Esophagus (tissue), 2 donors: ENCODE results near the gene LAMC3. TPM values are rescaled to one million over a fixed set of nuclear protein-coding genes. Genes with fewer than 3 reads are reported as not detected.

ENCODE experiments used
- H3K27ac ChIP-seq, 2 donors: one replicate each; pipeline ENCODE4 v1.5.1; 2013; ENCODE audit warnings: low read depth in 2 of 2, mild to moderate bottlenecking in 2 of 2, inconsistent platforms in 1 of 2, low read length in 1 of 2, moderate library complexity in 1 of 2
- H3K27me3 ChIP-seq, 2 donors: one replicate each; pipeline ENCODE4 v1.6.1; 2013; ENCODE audit warnings: low read length in 2 of 2, control low read depth in 1 of 2, mild to moderate bottlenecking in 1 of 2; ENCODE audit not compliant: insufficient read depth in 2 of 2, control insufficient read depth in 1 of 2
- H3K36me3 ChIP-seq, 2 donors: one replicate each; pipeline ENCODE4 v1.6.1; 2013; ENCODE audit warnings: low read length in 1 of 2; ENCODE audit not compliant: control insufficient read depth in 2 of 2, insufficient read depth in 2 of 2
- H3K4me1 ChIP-seq, 2 donors: one replicate each; pipeline ENCODE4 v1.6.1; 2013; ENCODE audit warnings: low read length in 1 of 2; ENCODE audit not compliant: control insufficient read depth in 2 of 2, insufficient read depth in 2 of 2
- H3K4me3 ChIP-seq, 2 donors: one replicate each; pipeline ENCODE4 v1.5.1; 2013; ENCODE audit warnings: low read length in 2 of 2, mild to moderate bottlenecking in 2 of 2, low read depth in 1 of 2, moderate library complexity in 1 of 2
- H3K9me3 ChIP-seq, 2 donors: one replicate each; pipeline ENCODE4 v1.6.1; 2013; ENCODE audit warnings: mild to moderate bottlenecking in 2 of 2, low read depth in 1 of 2, low read length in 1 of 2, moderate library complexity in 1 of 2; ENCODE audit not compliant: control insufficient read depth in 2 of 2, insufficient read depth in 1 of 2
- WGBS, 2 donors: extraction: QIAGEN DNeasy Blood & Tissue Kit; methylation state at CpG; one replicate each; pipeline ENCODE4 v1.1.7; 2013; 5-methylcytosine and 5-hydroxymethylcytosine counted together
- polyA plus RNA-seq, 2 donors: library from polyadenylated mRNA; stranded (reverse); fragments of 200-250 nt; gene quantifications; one replicate each; pipeline ENCODE4 v1.2.3, GENCODE V29; 2013
- donor health status: healthy with polysubstance abuse.
- donor health status: Bipolar disorder and iron deficiency.

Gene LAMC3
- polyA plus RNA-seq, 2 donors: 1.1 to 1.2 TPM

DNA sequence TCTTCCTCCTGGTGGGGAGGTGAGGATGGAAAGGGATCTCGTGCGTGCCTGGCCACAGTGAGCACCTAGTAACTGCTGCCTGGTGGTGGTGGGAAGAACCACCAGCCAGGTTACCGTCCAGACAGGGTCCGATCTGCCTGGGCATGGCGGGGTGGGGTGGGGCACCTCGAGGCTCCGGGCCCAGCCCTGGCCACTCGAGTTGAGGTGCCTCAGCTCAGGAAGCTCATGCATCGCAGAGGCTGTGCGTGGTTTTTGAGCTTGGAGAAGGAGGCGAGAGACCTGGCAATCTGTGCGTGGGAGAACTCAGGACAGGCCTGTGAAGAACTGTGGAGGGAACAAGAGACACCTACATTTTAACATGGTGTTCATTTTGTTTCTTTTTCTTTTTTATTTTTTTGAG lies 38.9 kb upstream of the LAMC3 start:
- H3K4me1 ChIP-seq: no peaks in the 10 kb centered on the region
- H3K27ac ChIP-seq: no peak overlapping the region
- H3K36me3 ChIP-seq: no peaks in the 10 kb centered on the region
- 69% methylated on average over 12 of the region's 12 CpGs for WGBS, 2 donors
- no peak overlapping the region for H3K4me3 ChIP-seq
- H3K27me3 ChIP-seq: no peaks in the 10 kb centered on the region
- no peaks in the 10 kb centered on the region for H3K9me3 ChIP-seq

DNA sequence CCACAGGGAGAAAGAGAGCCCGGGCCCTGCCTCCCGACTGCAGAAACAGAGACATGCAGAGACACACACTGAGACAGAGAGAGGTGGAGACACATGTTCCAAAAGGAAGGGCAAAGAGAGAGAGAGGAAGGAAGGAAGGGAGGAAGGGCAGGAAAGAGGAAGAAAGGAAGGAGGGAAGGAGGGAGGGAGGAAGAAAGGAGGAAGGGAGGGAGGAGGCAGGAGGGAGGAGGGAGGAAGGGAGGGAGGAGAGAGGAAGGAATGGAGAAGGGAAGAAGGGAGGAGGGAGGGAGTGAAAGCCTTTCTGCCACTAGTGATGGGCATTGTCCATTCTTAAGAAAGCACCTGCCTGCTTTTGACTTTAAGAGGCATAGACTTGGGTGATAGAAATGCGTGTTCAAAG lies 38.1 kb upstream of the LAMC3 start:
- Histone ChIP-seq H3K36me3 (no peaks in the 10 kb centered on the region), H3K4me3 (no peak overlapping the region), H3K4me1 (no peaks in the 10 kb centered on the region), H3K27me3 (no peaks in the 10 kb centered on the region), H3K27ac (no peak overlapping the region), H3K9me3 (no peaks in the 10 kb centered on the region)
- WGBS, 2 donors: 84 to 93% methylated on average over 3 of the region's 3 CpGs

DNA sequence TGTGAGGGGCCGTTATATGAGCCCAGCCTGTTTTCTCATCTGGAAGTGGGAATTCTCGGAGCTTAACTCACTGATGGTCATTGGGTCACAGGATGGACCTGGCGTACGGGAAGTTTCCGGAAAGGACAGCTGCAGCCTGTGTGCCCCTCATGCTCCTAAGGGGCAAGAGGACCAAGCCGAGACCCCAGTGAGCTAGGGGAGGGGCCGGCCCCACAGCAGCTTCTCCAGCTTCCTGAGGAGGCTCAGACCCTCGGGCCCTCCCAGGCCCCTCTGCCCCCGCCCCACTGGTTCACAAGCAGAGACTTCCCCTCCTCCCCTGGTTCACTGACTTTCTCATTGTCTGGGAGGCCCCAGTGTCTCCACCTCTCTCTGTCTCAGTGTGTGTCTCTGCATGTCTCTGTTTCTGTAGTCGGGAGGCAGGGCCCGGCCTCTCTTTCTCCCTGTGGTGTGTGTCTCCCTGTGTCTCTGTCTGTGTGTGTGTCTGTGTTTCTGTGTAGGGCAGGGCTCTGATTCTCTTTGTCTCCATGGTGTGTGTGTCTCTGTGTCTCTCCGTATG lies 37.6 kb upstream of the LAMC3 start:
- Histone ChIP-seq H3K4me1 (no peaks in the 10 kb centered on the region), H3K36me3 (no peaks in the 10 kb centered on the region), H3K27ac (no peak overlapping the region), H3K9me3 (no peaks in the 10 kb centered on the region), H3K4me3 (no peak overlapping the region), H3K27me3 (no peaks in the 10 kb centered on the region)
- WGBS, 2 donors: 70 to 71% methylated on average over 12 of the region's 12 CpGs

DNA sequence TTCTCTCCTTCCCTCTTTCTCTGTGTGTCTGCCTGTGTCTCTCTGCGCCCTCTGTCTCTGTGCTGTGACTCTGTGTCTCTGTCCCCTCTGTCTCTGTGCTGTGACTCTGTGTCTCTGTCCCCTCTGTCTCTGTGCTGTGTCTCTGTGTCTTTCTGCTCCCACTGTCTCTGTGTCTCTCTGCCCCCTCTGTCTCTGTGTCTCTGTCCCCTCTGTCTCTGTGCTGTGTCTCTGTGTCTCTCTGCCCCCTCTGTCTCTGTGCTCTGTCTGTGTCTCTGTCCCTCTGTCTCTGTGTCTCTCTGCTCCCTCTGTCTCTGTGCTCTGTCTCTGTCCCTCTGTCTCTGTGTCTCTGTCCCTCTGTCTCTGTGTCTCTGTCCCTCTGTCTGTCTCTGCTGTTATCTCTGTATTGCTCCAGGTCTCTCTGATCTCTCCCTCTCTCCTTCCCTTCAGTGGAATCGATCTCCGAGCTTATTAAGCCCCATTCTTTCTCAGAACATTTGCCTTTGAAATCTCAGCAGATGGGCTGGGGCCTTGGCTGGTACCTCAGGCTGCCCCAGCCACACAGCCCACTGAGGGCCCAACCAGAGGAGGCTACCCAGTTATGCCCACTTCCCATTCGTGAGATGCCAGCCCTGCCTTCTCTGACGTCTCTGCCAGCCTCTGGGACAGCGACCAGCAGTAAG lies 36.6 kb upstream of the LAMC3 start:
- no peaks in the 10 kb centered on the region for H3K4me1 ChIP-seq
- WGBS, 2 donors: 60 to 63% methylated on average over 6 of the region's 6 CpGs
- H3K9me3 ChIP-seq: no peaks in the 10 kb centered on the region
- H3K4me3 ChIP-seq: no peak overlapping the region
- no peaks in the 10 kb centered on the region for H3K27me3 ChIP-seq
- no peaks in the 10 kb centered on the region for H3K36me3 ChIP-seq
- no peak overlapping the region for H3K27ac ChIP-seq

DNA sequence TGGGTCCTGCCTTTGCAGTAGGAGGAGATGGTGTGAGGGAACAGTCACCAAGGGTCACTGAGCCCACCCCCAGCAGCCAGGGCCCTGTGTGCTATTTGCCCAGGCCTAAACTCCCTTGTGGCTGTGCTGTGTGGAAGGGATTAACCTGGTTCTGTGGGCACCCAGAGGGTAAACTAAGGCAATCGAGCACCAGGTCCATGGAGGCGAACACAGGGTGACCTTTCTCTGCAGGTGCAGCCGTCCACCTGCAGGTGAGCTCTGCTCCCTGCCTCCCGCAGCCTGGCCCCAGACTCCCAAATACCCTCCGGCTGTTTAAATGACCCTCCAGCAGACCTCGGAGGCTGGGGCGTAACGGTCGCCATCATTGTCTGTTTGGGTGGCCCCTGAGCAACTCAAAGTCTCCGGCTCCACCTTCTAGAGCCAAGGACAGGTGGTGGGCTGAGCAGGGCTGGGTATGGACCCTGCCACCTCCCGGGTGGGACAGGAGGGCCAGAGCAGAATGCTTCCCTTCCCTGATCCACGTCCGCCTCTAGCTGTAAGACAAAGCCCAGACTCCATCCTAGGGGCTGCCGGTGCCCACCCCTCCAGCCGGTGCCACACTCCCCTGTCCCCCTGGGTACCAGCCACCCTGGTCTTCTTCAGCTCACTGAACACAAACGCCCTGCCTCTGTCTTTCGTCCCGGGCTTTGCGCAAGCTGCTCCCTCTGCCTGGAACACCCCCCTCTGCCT lies 35.9 kb upstream of the LAMC3 start:
- H3K36me3 ChIP-seq: no peaks in the 10 kb centered on the region
- WGBS, 2 donors: 71 to 72% methylated on average over 17 to 19 of the region's 19 CpGs
- no peak overlapping the region for H3K27ac ChIP-seq
- no peaks in the 10 kb centered on the region for H3K4me1 ChIP-seq
- H3K4me3 ChIP-seq: no peak overlapping the region
- no peaks in the 10 kb centered on the region for H3K27me3 ChIP-seq
- no peaks in the 10 kb centered on the region for H3K9me3 ChIP-seq

DNA sequence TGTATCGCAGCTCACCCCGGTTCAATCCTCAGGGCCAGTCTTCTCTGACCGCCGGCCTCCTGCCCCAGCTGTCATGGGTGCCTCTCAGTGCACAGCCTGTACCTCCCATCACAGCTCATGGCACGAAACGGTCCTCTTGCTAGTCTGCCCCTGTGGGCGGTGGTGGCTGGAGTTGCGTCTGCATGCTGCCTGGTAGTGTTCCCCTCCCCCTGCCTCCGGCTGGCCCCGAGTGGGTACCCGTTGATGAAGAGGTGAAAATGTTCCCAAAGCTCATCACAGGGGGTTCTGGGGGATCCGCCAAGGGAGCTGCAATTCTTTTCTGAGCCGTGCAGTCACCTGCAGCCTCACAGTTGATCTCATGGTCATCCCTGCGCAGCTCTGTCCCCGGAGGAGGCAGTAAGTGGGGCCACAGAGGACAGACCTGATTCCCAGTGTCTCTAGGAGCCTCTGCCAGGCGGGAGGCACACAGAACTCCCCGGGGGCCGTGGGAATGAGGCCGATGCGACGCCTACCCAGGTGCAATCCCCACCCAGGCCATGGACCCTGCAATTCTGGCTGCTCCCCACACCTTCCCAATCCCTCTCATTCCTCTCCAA lies 35.2 kb upstream of the LAMC3 start:
- WGBS, 2 donors: 50 to 55% methylated on average over 21 of the region's 21 CpGs
- Histone ChIP-seq H3K27me3 (no peaks in the 10 kb centered on the region), H3K36me3 (no peaks in the 10 kb centered on the region), H3K4me3 (no peak overlapping the region), H3K4me1 (no peaks in the 10 kb centered on the region), H3K9me3 (no peaks in the 10 kb centered on the region), H3K27ac (no peak overlapping the region)

DNA sequence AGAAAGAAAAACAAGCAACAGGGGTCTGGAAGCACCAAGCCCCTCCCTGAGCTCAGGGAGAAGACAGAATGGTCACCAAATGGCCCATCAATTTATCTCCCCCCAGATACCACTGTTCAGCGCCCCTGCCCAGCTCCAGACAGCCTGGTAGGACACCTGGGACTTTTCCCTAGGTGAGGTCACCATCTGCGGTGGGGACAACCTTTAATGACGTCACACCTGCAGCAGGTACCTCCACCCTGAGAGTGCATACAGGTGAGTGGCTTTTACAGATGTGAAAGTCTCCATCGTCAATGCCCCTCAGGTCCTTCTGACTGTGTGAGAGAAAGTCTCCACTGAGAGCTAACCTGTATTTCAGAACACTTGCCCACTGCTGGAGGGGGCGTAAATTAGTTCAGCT lies 34.3 kb upstream of the LAMC3 start:
- Histone ChIP-seq H3K9me3 (no peaks in the 10 kb centered on the region), H3K27me3 (no peaks in the 10 kb centered on the region), H3K36me3 (no peaks in the 10 kb centered on the region), H3K27ac (no peak overlapping the region), H3K4me3 (no peak overlapping the region), H3K4me1 (no peaks in the 10 kb centered on the region)
- WGBS, 2 donors: 78 to 80% methylated on average over 5 of the region's 5 CpGs

DNA sequence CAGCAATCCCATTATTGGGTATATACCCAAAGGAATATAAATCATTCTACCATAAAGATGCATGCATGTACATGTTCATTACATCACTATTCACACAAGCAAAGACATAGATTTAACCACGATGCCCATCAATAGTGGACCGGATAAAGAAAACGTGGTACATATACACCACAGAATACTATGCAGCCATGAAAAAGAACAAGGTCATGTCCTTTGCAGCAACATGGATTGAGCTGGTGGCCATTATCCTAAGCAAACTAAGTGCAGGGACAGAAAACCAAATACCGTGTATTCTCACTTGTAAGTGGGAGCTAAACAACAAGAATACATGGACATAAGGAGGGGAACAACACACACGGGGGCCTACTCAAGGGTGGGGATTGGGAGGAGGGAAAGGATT lies 33.8 kb upstream of the LAMC3 start:
- WGBS, 2 donors: 86 to 91% methylated on average over 5 of the region's 5 CpGs

DNA sequence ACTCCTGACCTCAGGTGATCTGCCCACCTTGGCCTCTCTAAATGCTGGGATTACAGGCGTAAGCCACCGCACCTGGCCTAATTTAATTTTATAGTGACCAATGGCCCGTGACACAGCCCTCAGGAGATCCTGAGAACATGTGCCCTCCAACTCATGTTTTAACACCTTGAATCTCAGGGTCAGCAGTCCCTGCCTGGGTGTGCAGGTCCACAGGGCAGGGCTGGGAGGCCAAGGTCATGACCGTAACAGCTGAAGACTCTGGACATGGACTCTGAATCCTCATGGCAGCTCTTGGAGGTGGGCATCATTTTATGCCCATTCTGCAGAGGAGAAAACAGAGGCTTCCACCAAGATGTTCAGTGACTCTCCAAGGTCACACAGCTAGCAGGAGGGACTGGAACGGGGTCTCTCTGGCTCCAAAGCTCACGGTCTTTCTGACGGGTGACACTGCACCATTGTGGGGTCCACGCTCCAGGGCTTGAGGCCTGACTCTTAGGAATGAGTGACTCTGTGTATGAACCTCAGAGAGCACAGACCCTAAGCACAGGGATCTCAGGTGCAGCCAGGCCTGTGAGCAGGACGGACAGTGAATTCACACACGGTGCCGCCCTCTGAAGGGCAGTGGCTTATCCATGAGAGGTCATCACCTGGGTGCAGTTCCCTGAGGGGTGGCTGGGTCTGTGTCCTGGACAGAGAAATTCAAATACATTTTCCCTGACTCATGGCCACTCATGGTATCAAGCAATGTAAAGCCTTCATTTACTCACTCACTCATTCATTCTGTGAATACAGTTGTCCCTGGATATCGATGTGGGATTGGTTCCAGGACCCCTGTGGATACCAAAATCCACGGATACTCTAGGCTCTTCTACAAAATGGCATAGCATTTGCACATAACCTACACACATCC lies 32.8 kb upstream of the LAMC3 start:
- no peaks in the 10 kb centered on the region for H3K36me3 ChIP-seq
- no peak overlapping the region for H3K27ac ChIP-seq
- no peaks in the 10 kb centered on the region for H3K4me1 ChIP-seq
- no peaks in the 10 kb centered on the region for H3K9me3 ChIP-seq
- 85% methylated on average over 13 of the region's 13 CpGs for WGBS, 2 donors
- no peaks in the 10 kb centered on the region for H3K27me3 ChIP-seq
- no peak overlapping the region for H3K4me3 ChIP-seq

More for the DNA sequence above, 33.8 kb upstream of the LAMC3 start:
- H3K27me3 ChIP-seq: no peaks in the 10 kb centered on the region
- no peaks in the 10 kb centered on the region for H3K4me1 ChIP-seq
- no peak overlapping the region for H3K27ac ChIP-seq
- no peak overlapping the region for H3K4me3 ChIP-seq
- no peaks in the 10 kb centered on the region for H3K36me3 ChIP-seq
- H3K9me3 ChIP-seq: no peaks in the 10 kb centered on the region
